HG03159 (cell line): ENCODE measurements around the gene STON1.
"Not testable (repeated sequence)": the region's sequence is repeated elsewhere in the genome, so short reads cannot be mapped to it uniquely, and the experiment has no call there.

ENCODE experiments used
- ATAC-seq: cut with Tn5 transposase; IDR thresholded peaks from one replicate; pipeline ENCODE4 v1.9.1; 2021; ENCODE audit warnings: mild to moderate bottlenecking, moderate library complexity; ENCODE audit not compliant: unreplicated experiment

Gene STON1, protein sequence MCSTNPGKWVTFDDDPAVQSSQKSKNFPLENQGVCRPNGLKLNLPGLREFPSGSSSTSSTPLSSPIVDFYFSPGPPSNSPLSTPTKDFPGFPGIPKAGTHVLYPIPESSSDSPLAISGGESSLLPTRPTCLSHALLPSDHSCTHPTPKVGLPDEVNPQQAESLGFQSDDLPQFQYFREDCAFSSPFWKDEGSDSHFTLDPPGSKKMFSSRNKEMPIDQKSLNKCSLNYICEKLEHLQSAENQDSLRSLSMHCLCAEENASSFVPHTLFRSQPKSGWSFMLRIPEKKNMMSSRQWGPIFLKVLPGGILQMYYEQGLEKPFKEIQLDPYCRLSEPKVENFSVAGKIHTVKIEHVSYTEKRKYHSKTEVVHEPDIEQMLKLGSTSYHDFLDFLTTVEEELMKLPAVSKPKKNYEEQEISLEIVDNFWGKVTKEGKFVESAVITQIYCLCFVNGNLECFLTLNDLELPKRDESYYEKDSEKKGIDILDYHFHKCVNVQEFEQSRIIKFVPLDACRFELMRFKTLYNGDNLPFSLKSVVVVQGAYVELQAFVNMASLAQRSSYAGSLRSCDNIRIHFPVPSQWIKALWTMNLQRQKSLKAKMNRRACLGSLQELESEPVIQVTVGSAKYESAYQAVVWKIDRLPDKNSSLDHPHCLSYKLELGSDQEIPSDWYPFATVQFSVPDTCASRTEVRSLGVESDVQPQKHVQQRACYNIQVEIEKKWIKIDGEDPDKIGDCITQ

DNA sequence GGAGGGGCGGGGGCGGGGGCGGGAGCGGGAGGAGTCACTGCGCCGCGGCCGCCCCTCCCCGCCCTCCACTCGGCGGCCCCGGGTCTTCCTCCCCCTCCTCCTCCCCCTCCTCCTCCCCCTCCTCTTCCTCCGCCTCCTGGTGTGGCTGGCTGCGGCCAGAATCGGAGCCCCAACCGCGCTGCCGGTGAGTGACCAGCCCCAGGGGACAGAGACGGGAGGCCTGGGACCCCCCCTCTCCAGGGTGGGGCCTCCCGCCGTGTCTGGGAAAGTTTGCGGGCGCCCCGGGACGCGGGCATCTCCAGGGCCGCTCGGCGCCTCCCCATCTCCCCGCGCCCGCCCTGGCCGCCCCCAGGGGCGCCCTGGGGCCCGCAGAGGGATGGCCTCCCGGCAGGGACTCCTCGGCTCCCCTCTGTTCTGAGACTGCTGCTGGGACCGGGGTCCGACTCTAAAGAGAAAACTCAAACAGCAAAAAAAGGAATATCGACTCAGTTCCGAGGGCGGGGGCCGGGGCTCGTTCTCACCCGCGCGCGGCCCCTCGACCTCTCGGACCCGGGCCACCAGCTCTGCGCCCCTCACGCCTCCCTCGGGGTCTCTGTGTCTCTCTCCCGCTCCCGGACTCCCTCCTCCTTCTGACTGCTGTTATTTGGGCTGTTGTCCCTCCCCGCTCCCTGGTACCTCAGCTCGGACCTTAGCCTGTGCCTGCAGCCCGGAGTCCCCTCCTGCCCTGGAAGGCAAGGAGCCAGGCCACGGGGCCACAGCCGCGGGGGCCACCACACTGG lies at the start of gene STON1:
STON1 (plus strand) TSS at position 122 of the 779 bp plus-strand sequence. CDS start 50,480 bp downstream, outside the sequence.
- ATAC-seq: no peak

DNA sequence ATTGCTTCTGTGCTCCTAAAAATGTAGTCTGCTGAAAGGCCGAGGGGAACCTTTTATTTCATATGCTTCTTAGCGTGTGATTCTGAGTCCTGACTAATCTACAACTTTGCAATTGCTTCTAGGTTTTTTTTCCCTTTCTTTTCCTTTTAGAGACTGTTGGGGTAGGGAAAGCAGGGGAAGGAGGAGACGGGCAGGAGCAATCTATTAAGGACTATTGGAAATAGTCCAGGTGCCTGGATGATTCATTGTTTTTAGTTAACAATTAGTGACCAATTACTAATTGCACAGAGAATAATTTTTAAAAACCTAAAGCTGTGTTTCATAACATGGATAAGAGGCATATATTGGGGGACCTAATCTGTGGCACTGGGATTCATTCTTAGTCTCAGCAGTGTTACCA lies 49.4 kb upstream of the STON1 start:
- ATAC-seq: no peak

DNA sequence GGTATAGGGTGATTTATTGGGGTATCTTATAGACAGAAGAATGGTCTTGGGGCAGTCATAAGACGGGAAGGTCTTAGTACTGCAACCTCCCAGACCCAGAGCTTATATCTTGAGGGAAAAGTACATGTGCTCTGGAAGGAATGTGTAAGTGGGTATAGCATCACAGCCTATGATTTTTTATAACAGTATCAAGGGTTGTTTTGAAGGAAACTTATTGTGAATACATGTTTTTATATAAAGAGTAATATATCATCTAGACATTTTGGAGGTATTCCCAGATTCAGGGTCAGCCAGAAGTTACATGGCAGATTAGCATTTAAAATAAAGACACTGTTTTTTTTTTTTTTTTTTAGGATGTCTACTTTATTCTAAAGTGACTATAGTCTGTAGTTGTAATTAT lies 47.6 kb upstream of the STON1 start:
- ATAC-seq: no peak

DNA sequence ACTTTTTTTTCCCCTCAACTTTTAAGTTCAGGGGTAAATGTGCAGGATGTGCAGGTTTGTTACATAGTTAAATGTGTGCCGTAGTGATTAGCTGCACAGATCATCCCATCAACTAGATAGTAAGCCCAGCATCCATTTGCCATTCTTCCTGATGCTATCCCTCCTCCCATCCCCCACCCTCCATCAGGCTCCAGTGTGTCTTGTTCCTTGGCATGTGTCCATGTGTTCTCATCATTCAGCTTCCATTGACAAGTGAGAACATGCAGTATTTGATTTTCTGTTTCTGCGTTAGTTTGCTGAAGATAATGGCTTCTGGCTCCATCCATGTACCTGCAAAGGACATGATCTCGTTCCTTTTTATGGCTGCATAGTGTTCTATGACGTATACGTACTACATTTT lies 47.2 kb upstream of the STON1 start:
- ATAC-seq: no peak

DNA sequence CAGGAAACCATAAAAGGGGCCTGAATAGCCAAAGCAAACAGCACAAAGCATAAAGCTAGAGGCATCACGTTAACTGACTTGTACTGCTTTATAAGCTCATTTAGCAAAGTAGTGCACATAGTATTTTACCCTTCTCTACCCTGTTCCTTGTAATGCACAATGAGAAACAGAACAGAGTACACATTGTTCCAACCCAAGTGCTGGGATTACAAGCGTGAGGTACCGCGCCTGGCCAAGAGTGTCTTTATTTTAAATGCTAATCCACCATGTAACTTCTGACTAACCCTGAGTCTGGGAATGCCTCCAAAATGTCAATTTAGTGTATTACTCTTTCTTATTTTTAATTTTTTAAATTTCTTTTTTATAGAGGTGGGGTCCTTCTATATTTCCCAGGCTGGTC lies 46.4 kb upstream of the STON1 start:
- no peak for ATAC-seq

DNA sequence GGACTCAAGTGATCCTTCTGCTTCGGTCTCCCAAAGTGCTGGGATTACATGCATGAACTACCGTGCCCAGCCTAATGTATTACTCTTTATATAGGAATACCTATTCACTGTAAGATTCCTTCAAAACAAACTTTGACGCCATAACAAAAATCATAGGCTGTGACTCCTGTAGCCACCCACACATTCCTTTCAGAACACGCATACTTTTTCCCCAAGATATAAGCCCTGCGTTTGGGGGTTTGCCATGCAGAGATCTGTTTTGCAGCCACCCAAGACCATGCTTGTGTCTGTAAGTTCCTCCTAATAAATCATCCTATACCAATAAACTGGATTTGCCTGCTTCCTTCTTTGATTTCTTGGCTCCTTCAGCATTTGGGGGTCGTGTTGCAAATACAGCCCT lies 46.0 kb upstream of the STON1 start:
- ATAC-seq: no peak

DNA sequence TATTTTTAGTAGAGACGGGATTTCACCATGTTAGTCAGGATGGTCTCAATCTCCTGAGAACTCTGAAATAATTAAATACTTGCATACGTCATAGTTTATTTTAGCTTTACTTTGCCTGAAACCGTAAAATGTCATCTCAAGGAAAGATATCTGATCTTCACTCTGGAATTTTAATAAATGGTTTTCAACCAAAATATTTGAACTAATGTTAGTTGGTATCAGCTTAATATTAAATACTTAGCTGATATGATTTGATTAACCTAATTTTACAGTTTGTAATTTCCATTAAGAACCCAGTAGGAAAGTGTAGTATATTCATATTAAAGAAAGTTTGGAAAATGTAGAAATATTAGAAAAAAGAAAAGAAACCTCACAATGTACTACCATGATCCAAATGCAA lies 41.4 kb upstream of the STON1 start:
- no peak for ATAC-seq

DNA sequence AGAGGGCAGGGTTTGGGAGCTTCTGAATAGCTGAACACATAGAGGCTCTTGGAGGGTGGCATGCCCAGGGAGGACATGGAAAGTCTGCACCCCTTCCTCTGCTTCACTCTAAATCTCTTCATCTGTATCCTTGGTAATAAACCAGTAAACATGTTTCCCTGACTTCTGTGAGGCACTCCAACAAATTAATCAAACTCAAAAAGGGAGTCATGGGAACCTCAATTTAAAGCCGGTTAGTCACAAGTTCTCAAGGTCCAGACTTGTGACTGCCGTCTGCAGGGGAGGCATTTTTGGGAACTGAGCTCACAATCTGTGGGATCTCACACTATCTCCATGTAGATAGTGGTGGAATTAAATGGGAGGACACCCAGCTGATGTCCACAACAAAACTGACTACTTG lies 33.1 kb upstream of the STON1 start:
- no peak for ATAC-seq

DNA sequence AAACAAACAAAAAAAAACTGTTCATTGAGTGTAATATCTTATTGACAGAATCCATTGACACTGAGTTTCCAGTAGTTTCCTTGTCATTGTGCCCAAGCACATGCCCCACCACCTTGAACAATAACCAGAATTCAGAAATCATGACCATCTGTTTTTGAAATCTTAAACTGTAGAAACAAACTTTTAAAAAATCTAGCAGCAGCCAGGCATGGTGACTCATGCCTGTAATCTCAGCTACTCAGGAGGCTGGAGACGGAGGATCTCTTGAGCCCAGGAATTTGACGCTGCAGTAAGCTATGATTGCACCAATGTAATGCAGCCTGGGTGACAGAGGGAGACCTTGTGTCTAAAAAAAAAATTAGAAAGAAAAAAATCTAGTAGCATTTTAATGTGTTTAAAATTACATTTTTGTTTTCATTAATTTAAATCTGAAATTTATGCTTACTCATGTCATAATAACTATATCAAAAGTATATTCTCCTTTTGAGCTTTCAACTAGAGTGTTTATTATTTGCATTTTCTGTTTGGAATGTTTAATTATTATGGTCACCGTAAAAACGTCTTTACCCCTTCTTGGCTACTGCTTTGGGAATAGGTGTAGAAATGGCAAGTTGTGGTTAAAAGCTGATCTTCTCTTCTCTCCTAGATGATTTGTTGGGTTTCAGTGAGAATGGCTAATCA lies 25.2 kb upstream of the STON1 start:
- ATAC-seq: no peak

DNA sequence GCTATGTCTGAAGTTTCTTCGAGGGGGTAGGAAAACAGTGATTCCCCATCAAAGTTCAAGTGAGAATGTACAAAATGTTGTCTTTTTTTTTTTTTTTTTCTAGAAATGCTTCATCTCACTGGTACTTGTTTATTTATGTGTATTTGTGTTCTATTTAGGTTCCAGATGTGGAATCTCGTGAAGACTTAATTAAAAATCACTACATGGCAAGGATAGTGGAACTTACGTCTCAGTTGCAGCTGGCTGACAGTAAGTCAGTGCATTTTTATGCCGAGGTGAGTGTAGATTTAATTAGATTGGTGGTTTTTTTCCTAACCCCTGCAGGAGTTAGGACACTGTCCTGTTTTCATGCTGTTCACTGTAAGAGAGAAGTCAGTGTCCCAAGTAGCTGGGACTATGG lies 22.8 kb upstream of the STON1 start:
- ATAC-seq: no peak

DNA sequence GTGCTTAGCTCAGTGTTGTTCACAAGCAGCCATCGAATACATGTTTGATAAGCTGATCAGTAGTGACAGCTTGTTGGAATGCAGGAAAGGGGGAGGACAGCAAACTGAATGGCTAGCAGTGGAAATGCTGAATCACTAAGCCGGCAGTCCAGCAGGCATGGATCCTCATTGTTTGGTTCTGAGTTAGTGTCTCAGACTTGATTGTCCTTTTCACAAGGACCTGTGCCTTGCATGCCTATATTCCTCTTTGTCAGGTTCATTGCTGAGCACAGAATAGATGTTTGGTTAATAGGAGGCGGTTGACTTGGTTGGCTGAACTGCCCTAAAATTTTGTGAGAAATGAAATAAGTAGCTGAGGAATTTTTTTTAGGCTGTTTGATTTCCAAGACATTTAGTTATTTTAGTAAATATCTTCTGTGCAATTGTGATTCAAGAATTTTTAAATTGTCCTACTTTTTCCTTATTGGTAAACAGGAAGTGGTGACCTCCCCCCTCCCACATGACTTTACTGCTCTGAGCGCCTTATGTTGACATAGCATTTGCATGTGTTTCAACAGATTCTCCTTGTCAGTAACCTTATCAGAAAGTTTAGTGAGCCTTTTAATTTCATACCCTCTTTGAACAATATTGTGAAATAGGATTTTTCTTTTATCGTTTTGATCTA lies 21.4 kb upstream of the STON1 start:
- no peak for ATAC-seq

DNA sequence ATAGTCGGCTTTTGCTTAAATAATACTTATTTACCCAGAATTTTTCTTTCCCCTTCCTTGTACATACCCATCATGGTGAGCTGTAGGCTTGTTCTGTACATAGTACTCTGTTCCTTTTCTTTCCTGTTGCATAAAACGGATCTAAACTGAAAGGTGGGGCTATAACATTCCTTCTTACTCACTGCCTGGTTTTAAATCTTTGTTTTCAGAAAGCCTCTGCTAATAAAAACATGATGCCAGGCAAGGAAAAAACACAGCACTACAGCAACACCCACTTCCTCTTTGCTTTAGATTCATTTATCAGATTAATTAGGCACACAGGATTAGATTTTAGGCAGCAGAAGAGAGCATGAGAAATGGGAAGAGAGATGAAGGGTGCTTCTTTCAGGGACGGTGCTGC lies 19.6 kb upstream of the STON1 start:
- no peak for ATAC-seq

DNA sequence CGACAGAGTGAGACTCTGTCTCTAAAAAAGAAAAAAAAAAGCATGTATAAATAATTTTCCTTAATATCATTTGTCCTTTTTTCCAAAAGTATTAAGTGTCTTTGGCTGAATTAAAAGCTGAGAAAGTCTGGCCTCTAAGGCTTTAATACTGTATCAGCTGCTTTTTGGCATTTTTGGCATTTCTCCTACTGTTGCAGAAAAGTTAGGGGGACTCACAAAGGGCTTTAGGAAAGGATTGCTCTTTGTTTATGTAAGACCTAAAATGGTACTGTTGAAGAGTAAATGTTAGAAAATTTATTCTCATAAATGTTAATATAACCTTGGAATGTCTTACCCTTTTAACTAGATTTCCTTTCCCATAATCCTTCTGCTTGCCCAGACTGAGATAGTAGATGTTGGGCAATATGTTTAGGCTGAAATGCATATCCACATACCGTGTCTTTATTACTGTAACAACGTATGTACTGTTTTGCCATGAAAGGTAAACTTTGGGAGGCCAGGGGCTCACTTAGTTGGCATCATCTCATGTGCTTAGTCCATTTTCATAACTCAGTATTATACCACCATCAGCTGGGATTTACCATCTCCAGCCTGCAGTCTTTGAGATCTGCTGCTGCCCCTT lies 18.0 kb upstream of the STON1 start:
- ATAC-seq: no peak

DNA sequence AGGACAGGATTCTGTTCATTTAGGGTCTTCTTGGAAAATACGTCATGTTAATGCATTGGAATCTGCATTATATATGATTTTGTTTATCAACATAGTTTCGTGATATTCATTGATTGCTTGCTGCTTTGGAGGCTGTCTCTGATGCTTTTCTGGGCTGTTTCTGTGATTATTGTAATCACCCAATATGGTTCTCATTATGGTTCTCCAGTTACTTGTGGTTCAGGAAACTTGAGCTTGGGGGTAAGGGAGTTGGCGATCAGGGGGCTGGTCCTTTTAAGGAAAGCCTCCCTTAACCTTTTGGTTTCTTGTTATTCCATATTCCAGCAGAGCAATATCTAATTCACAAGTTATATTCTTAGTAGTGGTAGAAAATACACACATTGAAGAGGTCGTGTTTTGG lies 17.4 kb upstream of the STON1 start:
- no peak for ATAC-seq

DNA sequence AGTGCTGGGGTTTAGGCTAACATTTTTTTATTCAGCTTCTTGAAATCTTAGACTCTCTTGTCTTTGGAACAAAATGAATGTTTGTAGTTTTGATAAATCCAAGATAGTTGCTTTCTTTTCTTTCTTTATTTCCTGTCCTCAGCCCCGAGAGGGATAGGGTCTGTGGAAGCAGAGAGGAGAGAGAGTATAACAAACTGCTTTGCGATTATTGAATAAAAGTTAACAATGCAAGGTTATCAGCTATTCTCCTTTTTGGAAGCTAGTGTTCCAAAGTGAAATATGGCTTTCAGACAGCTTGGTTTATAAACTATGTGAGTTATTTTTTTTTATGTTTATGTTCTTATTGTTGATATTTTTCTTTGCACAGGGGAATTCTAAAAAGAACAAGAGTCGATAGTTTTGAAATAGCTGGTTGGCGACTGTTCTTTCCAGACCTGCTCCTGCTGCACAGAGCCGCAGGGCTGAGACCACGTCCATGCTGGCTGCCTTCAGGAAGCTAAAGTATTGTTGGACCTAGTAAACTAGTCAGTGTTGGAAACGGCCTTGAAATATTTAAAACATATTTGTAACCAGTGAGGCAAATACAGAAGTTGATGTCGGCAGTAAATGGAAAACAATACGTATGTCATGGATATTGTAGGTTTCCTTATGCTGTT lies 15.5 kb upstream of the STON1 start:
- no peak for ATAC-seq

DNA sequence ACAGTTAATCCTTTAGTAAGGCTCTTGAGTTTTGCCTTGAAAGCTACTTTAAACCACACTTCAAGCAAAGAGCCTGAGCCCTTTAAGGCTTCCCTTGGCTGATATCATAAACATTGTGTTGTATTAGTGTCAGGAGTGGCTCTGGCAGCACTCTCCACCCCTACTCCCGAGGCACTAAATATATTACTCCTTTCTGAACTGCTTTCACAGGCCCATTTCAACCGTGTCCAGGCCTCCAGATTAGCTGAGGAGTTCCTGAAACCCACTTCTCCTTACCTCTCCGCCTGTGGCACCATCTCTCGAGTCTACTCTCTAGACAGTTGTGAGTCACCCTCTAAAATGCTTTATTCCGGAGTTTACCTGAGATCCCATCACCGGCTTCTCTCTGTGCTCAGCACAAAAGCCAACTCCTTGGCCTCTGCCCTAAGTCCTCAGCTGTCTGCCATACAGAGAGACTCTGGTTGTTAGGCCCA lies 14.4 kb upstream of the STON1 start:
- no peak for ATAC-seq

DNA sequence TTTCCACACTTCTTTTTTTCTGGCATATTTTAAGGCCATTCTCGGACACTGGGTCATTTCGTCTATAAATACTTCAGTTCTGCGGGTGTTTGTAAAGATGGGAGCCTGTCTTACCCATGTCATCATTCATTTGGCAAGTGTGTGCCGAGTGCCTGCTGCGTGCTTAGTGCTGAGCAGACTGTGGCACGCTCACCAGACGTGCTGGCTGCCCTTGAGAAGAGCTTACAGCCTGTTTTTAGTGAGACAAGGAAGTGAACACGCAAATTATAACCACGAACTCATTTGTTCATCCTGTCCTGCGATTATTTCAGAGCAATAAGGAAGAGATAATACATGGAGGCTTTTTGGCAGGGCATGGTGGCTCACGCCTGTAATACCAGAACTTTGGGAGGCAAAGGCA lies 10.4 kb upstream of the STON1 start:
- ATAC-seq: no peak

DNA sequence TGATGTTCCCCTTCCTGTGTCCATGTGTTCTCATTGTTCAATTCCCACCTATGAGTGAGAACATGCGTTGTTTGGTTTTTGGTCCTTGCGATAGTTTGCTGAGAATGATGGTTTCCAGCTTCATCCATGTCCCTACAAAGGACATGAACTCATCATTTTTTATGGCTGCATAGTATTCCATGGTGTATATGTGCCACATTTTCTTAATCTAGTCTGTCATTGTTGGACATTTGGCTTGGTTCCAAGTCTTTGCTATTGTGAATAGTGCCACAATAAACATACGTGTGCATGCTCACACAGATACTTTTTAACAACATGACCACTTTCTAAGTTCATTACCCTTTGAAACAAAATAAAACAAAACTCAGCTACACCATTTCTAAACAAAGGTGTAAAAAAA lies 5.2 kb upstream of the STON1 start:
- ATAC-seq: not testable (repeated sequence)

DNA sequence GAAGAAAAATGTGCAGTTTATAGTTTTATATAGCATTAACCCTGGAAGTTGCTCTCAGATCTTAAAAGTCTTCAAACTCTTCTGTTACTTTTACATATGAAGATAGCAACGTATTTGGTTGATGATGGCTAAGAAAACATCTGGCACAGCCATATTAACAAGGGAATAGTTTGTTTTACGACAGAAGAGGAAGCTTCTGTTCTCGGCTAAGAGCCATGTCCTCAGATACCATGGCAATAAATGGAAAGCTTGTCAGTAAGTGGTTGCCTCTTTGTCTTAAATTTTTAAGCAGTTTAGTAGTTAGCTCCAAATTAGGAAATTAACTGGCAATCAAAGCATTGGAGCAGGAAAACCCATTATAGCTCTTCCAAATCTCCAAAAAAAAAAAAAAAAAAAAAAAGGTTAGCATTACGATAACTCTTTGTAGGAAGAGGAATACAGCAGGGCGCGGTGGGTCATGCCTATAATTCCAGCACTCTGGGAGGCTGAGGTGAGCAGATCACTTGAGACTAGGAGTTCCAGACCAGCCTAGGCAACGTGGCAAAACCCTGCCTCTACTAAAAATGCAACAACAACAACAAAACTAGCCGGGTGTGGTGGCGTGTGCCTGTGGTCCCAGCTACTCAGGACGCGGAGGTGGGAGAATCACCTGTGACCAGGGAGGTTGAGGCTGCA lies 4.5 kb upstream of the STON1 start:
- ATAC-seq: no peak
